ENCODE results near the gene REPS1. TPM values are rescaled to one million over a fixed set of nuclear protein-coding genes. Genes with fewer than 3 reads are reported as not detected.
A peak's percentile ranks its signal among the peaks of the same experiment; 100 is the strongest.

Gene REPS1
- total and polyA plus RNA-seq, 7 donors, result 13.0 to 23.9 (median 17.2) TPM

GRCh38 chr6:138957484-138957883 is 30.6 kb downstream of the REPS1 start:
- ATAC-seq, result peak in 1 of 4 donors; percentile 14
- peaks cover 14% of the 10 kb centered on the region for H3K4me1 ChIP-seq
- no peak overlapping the region for H3K27ac ChIP-seq
- no peak for TF ChIP-seq CTCF (IDR thresholded peaks at IDR 0.05)
- no peaks in the 10 kb centered on the region for H3K36me3 ChIP-seq (ENCODE audit: insufficient read depth in 1 of 2, low read depth in 1 of 2)
- H3K9me3 ChIP-seq, result peaks cover 3% of the 10 kb centered on the region
- WGBS, 3 donors, result 5 to 8% (median 8%) methylated on average over 2 of the region's 2 CpGs
- no peak overlapping the region for H3K4me3 ChIP-seq
- no peaks in the 10 kb centered on the region for H3K27me3 ChIP-seq (ENCODE audit: insufficient read depth in 3 of 3, low read length in 2 of 3)
- intact Hi-C loops (cut with DNase I), result no loop called here
- DNase-seq, result no peak

DNA sequence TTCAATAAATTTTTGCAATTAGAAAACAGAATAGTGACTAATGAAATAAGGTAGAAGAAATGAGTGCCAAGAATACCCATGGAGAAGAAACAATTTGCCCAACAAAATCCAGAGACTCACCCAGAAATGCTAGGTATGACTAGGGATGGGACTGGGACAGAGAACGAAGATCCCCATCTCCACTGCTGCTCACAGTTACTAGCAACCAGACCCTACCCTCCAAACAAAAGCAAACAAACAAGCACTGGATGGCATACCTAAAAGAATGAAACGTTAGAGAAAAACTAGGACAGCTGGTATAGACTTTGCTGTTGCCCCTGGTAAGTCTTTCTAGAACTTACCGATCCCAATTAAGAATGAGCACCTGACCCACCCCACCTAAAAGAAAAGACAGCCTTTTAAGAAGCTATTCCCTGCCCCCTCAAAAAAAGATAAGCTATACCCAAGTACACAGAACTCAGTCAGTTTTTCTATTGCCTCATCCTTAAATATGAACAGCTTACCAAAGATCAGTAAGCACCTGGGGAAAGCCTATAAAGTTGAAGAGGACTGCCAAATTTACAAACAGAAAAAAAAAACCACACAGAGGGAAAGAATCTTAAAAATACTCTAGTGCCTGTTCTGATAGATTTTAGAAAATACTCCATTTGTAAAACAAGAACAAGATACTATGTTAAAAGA is 31.7 kb downstream of the REPS1 start:
- DNase-seq, result no peak
- H3K9me3 ChIP-seq, result peaks cover 3% of the 10 kb centered on the region
- intact Hi-C loops (cut with DNase I), result no loop called here
- TF ChIP-seq CTCF (IDR thresholded peaks at IDR 0.05), result no peak
- no peak for ATAC-seq
- no peak overlapping the region for H3K27ac ChIP-seq
- H3K4me3 ChIP-seq, result no peak overlapping the region
- H3K27me3 ChIP-seq (ENCODE audit: insufficient read depth in 3 of 3, low read length in 2 of 3), result no peaks in the 10 kb centered on the region
- WGBS, 3 donors, result 80 to 84% (median 84%) methylated on average over 3 of the region's 3 CpGs
- H3K4me1 ChIP-seq, result peaks cover 14% of the 10 kb centered on the region
- H3K36me3 ChIP-seq (ENCODE audit: insufficient read depth in 1 of 2, low read depth in 1 of 2), result no peaks in the 10 kb centered on the region

DNA sequence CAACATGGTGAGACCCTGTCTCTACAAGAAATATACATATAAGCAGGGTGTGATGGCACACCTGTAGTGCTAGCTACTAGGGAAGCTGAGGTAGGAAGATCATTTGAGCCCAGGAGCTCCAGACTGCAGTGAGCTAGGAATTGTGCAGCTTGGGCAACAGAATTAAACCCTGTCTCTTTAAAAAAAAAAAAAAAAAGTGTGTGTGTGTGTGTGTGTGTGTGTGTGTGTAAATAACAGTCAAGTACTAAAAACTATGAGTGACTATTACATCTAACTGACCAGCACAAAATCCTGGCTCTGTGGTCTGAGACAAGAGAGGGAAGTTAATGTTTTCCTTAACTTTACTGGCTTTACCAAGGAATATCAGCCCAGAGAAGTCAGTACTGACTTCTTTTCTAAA is 32.8 kb downstream of the REPS1 start:
- Histone ChIP-seq H3K4me1 (peaks cover 14% of the 10 kb centered on the region), H3K4me3 (no peak overlapping the region), H3K27me3 (ENCODE audit: insufficient read depth in 3 of 3, low read length in 2 of 3) (no peaks in the 10 kb centered on the region), H3K36me3 (ENCODE audit: insufficient read depth in 1 of 2, low read depth in 1 of 2) (no peaks in the 10 kb centered on the region), H3K9me3 (peaks cover 3% of the 10 kb centered on the region), H3K27ac (no peak overlapping the region)
- TF ChIP-seq CTCF (IDR thresholded peaks at IDR 0.05), result no peak
- DNase-seq (no peak), ATAC-seq (no peak)
- intact Hi-C loops (cut with DNase I), result no loop called here

DNA sequence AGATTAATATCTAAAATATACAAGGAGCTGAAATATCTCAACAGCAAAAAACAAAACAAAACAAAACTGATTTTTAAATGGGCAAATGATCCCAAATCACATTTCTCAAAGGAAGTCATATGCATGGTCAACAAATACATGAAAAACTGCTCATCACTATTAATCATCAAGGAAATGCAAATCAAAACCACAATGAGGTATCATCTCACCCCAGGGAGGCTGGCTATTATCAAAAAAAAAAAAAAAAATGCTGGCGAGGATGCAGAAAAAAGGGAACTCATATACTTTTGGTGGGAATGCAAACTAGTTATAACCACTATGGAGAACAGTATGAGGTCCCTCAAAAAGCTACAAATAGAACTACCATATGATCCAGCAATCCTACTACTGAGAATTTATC is 34.6 kb downstream of the REPS1 start:
- no peak for DNase-seq
- ATAC-seq, result no peak
- WGBS, 3 donors, result 33 to 94% (median 44%) methylated on average over 1 of the region's 1 CpG
- H3K9me3 ChIP-seq, result peaks cover 3% of the 10 kb centered on the region
- H3K4me3 ChIP-seq, result no peak overlapping the region
- intact Hi-C loops (cut with DNase I), result no loop called here
- H3K27me3 ChIP-seq (ENCODE audit: insufficient read depth in 3 of 3, low read length in 2 of 3), result no peaks in the 10 kb centered on the region
- H3K36me3 ChIP-seq (ENCODE audit: insufficient read depth in 1 of 2, low read depth in 1 of 2), result no peaks in the 10 kb centered on the region
- TF ChIP-seq CTCF (IDR thresholded peaks at IDR 0.05), result no peak
- peaks cover 9% of the 10 kb centered on the region for H3K4me1 ChIP-seq
- no peak overlapping the region for H3K27ac ChIP-seq
